B cell (primary cell): ENCODE data around the gene C1orf198. TPM values are rescaled to one million over a fixed set of nuclear protein-coding genes. Genes with fewer than 3 reads are reported as not detected.

Experiments
- ATAC-seq: fragments of 200-7000 bp; cut with Tn5 transposase; one replicate; pipeline ENCODE4 v1.10.0; 2021; ENCODE audit warnings: low read depth, mild to moderate bottlenecking, moderate number of reproducible peaks, moderate library complexity
- CTCF ChIA-PET: fragments of 350-600 bp; sonication (Branson Sonifier 250); formaldehyde crosslinking; loops from one replicate; lab custom pipeline; 2021; ENCODE audit warnings: antibody characterized with exemption, inconsistent platforms; lab: Charles Lee
- POLR2A ChIA-PET: fragments of 350-600 bp; sonication (Branson Sonifier 250); formaldehyde crosslinking; loops from one replicate; lab custom pipeline; 2021; ENCODE audit warnings: antibody characterized with exemption; lab: Charles Lee
- DNase-seq: peaks from one replicate; pipeline ENCODE4 v3.0.0; 2013
- H2AFZ ChIP-seq: 2 replicates; pipeline ENCODE4 v1.6.1; 2012; ENCODE audit warnings: mild to moderate bottlenecking, low read depth, low read length; ENCODE audit not compliant: insufficient read depth, poor library complexity, severe bottlenecking
- H3K27ac ChIP-seq, 2 donors: 1 replicate in 1 of 2; 2 replicates in 1 of 2; pipeline ENCODE4 v1.5.1; 2012 to 2013; ENCODE audit warnings: low read length in 2 of 2, mild to moderate bottlenecking in 2 of 2, moderate library complexity in 1 of 2
- H3K27me3 ChIP-seq, 4 experiments: fragments of 200-600 bp in 1 of 4; sonication (generic) in 1 of 4; replicated peaks in 1 of 4; 1 replicate in 2 of 4; 2 replicates in 2 of 4; pipeline versions ENCODE4 v1.6.1 to v1.7.0; 2013 to 2016; ENCODE audit warnings: low read length in 3 of 4, mild to moderate bottlenecking in 2 of 4, mixed read lengths in 1 of 4, moderate library complexity in 1 of 4; ENCODE audit not compliant: insufficient read depth in 4 of 4, control insufficient read depth in 3 of 4; ENCODE audit errors: control extremely low read depth in 1 of 4
- H3K36me3 ChIP-seq, 2 experiments: replicated peaks in 1 of 2; 1 replicate in 1 of 2; 2 replicates in 1 of 2; pipeline versions ENCODE4 v1.6.1 to v1.7.1; 2013; ENCODE audit warnings: low read length in 1 of 2; ENCODE audit not compliant: insufficient read depth in 2 of 2, control insufficient read depth in 1 of 2; ENCODE audit errors: control extremely low read depth in 1 of 2, extremely low read depth in 1 of 2
- H3K4me1 ChIP-seq, 2 donors: fragments of 200-600 bp in 1 of 2; sonication (generic) in 1 of 2; 1 replicate in 1 of 2; 2 replicates in 1 of 2; pipeline versions ENCODE4 v1.5.1 to v1.6.1; 2013 to 2017; ENCODE audit warnings: low read length in 2 of 2; ENCODE audit not compliant: control insufficient read depth in 2 of 2, insufficient read depth in 2 of 2
- H3K4me2 ChIP-seq: replicated peaks from 2 replicates; pipeline ENCODE3; 2012; ENCODE audit warnings: mild to moderate bottlenecking, low read depth, low read length; ENCODE audit not compliant: poor library complexity, severe bottlenecking
- H3K4me3 ChIP-seq, 5 experiments: fragments of 200-600 bp in 1 of 5; sonication (generic) in 1 of 5; 1 replicate in 3 of 5; 2 replicates in 2 of 5; pipeline versions ENCODE4 v1.5.1 to v1.7.0; 2011 to 2016; ENCODE audit warnings: low read length in 4 of 5, mild to moderate bottlenecking in 4 of 5, low read depth in 2 of 5, control low read depth in 1 of 5, moderate library complexity in 1 of 5; ENCODE audit not compliant: insufficient read depth in 1 of 5; ENCODE audit errors: control extremely low read depth in 1 of 5, extremely low read depth in 1 of 5
- H3K79me2 ChIP-seq: fragments of 200-600 bp; sonication (generic); one replicate; pipeline ENCODE4 v1.6.0; 2016; ENCODE audit warnings: low read length; ENCODE audit not compliant: control insufficient read depth, insufficient read depth
- H3K9ac ChIP-seq: fragments of 200-600 bp; sonication (generic); 2 replicates; pipeline ENCODE4 v1.6.1; 2017; ENCODE audit warnings: mild to moderate bottlenecking, low read length, moderate library complexity
- H3K9me3 ChIP-seq, 3 donors: one replicate each; pipeline versions ENCODE4 v1.6.1 to v1.7.1; 2013; ENCODE audit warnings: low read length in 2 of 3; ENCODE audit not compliant: control insufficient read depth in 2 of 3, insufficient read depth in 1 of 3; ENCODE audit errors: control extremely low read depth in 1 of 3
- H4K20me1 ChIP-seq: 2 replicates; pipeline ENCODE4 v1.6.0; 2012; ENCODE audit warnings: mild to moderate bottlenecking, low read length; ENCODE audit not compliant: insufficient read depth, control insufficient read depth, poor library complexity, severe bottlenecking
- H3K27ac Mint-ChIP-seq: one replicate; pipeline ENCODE4 v1.8.0; 2021; ENCODE audit warnings: mixed read lengths
- H3K27me3 Mint-ChIP-seq: one replicate; pipeline ENCODE4 v1.8.0; 2021; ENCODE audit warnings: mixed read lengths
- H3K4me1 Mint-ChIP-seq: one replicate; pipeline ENCODE4 v1.8.0; 2021; ENCODE audit warnings: mixed read lengths
- H3K4me3 Mint-ChIP-seq: one replicate; pipeline ENCODE4 v1.8.0; 2021; ENCODE audit warnings: mixed read lengths
- H3K9me3 Mint-ChIP-seq: one replicate; pipeline ENCODE4 v1.8.0; 2022; ENCODE audit warnings: mixed read lengths; ENCODE audit not compliant: insufficient read depth
- CTCF ChIP-seq: fragments of 200-600 bp; IDR thresholded peaks from one replicate; pipeline ENCODE4 v1.8.0; 2022; ENCODE audit warnings: antibody characterized with exemption, mild to moderate bottlenecking
- EZH2 ChIP-seq: IDR thresholded peaks from 2 replicates; pipeline ENCODE4 v1.6.1; 2012; ENCODE audit warnings: borderline replicate concordance, low read depth, mild to moderate bottlenecking, moderate library complexity, low read length; ENCODE audit not compliant: insufficient read depth, poor library complexity, severe bottlenecking
- WGBS: methylation state at CpG from one replicate; pipeline ENCODE4 v1.1.5; 2013; ENCODE audit warnings: missing lambda C conversion rate; ENCODE audit not compliant: insufficient coverage; 5-methylcytosine and 5-hydroxymethylcytosine counted together
- intact Hi-C: fragments of 100-400 bp; cut with micrococcal nuclease; formaldehyde crosslinking; loops from one replicate; pipeline ENCODE4 v1.10.0; 2022
- polyA plus RNA-seq: library from polyadenylated mRNA; depleted of rRNA; stranded (reverse); fragments of >200 nt; gene quantifications from 2 replicates; pipeline ENCODE4 v1.2.3, GENCODE V29; 2012
- total RNA-seq, 2 donors: library from RNA; stranded (reverse); fragments of 120-200 nt in 1 of 2; gene quantifications; 1 replicate in 1 of 2; 2 replicates in 1 of 2; pipeline versions ENCODE4 v1.2.3 to v1.2.4, GENCODE V29; 2013 to 2022

C1orf198 gene
- total and polyA plus RNA-seq, 2 donors (not counting 1 experiment from before 2014, with no cell fraction given), result 1.0 to 6.6 TPM

GRCh38 chr1:230852959-230853358 is 15.4 kb downstream of the C1orf198 start:
- Mint-ChIP-seq H3K4me1 (peaks cover 2% of the 10 kb centered on the region), H3K27ac (no peak overlapping the region), H3K4me3 (no peak overlapping the region), H3K27me3 (no peaks in the 10 kb centered on the region), H3K9me3 (no peaks in the 10 kb centered on the region)
- Histone ChIP-seq H3K4me2 (no peak overlapping the region), H3K9ac (no peak overlapping the region), H3K79me2 (no peaks in the 10 kb centered on the region), H3K27ac (no peak overlapping the region), H3K4me3 (no peak overlapping the region), H3K4me1 (no peaks in the 10 kb centered on the region), H3K36me3 (no peaks in the 10 kb centered on the region), H4K20me1 (no peaks in the 10 kb centered on the region), H2AFZ (no peak overlapping the region), H3K27me3 (no peaks in the 10 kb centered on the region), H3K9me3 (no peaks in the 10 kb centered on the region)
- POLR2A ChIA-PET, result no interaction called here
- WGBS, result 98% methylated on average over 7 of the region's 8 CpGs
- CTCF ChIA-PET, result no interaction called here
- ATAC-seq, result no peak
- intact Hi-C loops, result no loop called here
- DNase-seq, result no peak
- TF ChIP-seq EZH2 (no peak), CTCF (no peak)

- Histone ChIP-seq H3K27me3 (no peaks in the 10 kb centered on the region), H3K9me3 (no peaks in the 10 kb centered on the region), H3K4me2 (no peak overlapping the region), H3K4me1 (no peaks in the 10 kb centered on the region), H3K9ac (no peak overlapping the region), H3K27ac (no peak overlapping the region), H3K4me3 (no peak overlapping the region), H2AFZ (no peak overlapping the region), H3K36me3 (no peaks in the 10 kb centered on the region), H3K79me2 (no peaks in the 10 kb centered on the region), H4K20me1 (no peaks in the 10 kb centered on the region)
- Mint-ChIP-seq H3K27ac (no peak overlapping the region), H3K4me3 (no peak overlapping the region), H3K4me1 (peaks cover 2% of the 10 kb centered on the region), H3K9me3 (no peaks in the 10 kb centered on the region), H3K27me3 (no peaks in the 10 kb centered on the region)
- TF ChIP-seq CTCF, result no peak
- no peak for TF ChIP-seq EZH2
- POLR2A ChIA-PET, result no interaction called here
- ATAC-seq, result no peak
- CTCF ChIA-PET, result no interaction called here
- DNase-seq, result no peak
- intact Hi-C loops, result no loop called here
- 90% methylated on average over 2 of the region's 5 CpGs for whole genome bisulfite sequencing
These were observed 17.0 kb downstream of the C1orf198 start for GRCh38 chr1:230851291-230851691.
